OCI-LY3 (cell line): ENCODE data around the gene IL4I1.
"Not testable (repeated sequence)": the region's sequence is repeated elsewhere in the genome, so short reads cannot be mapped to it uniquely, and the experiment has no call there.

Source experiments
- H2AFZ ChIP-seq: fragments of 200-600, 300-600 bp; shearing (Covaris generic); 2 replicates; pipeline ENCODE4 v1.6.0; 2014; ENCODE audit warnings: antibody characterized with exemption, low read depth, low read length
- H3K27ac ChIP-seq: fragments of 200-600, 300-600 bp; sonication (generic); 2 replicates; pipeline ENCODE4 v1.5.1; 2014; ENCODE audit warnings: mild to moderate bottlenecking, low read length, moderate library complexity, mixed read lengths
- H3K27me3 ChIP-seq: fragments of 200-600, 300-600 bp; sonication (generic); 2 replicates; pipeline ENCODE4 v1.6.1; 2014; ENCODE audit warnings: low read depth, low read length, mixed read lengths
- H3K36me3 ChIP-seq: fragments of 200-600, 300-600 bp; sonication (generic); replicated peaks from 2 replicates; pipeline ENCODE3; 2014; ENCODE audit warnings: low read depth, low read length, mixed read lengths
- H3K4me1 ChIP-seq: fragments of 300-600, 200-600 bp; sonication (generic); 2 replicates; pipeline ENCODE4 v1.6.1; 2014; ENCODE audit warnings: low read length, mixed read lengths
- H3K4me2 ChIP-seq: fragments of 200-600, 300-600 bp; sonication (generic); 2 replicates; pipeline ENCODE4 v1.6.1; 2014; ENCODE audit warnings: low read length, mixed read lengths
- H3K4me3 ChIP-seq: fragments of 300-600, 200-600 bp; sonication (generic); 2 replicates; pipeline ENCODE4 v1.5.1; 2014; ENCODE audit warnings: antibody characterized with exemption, mild to moderate bottlenecking, low read length, moderate library complexity
- H3K79me2 ChIP-seq: fragments of 300-600, 200-600 bp; shearing (Covaris generic); 2 replicates; pipeline ENCODE4 v1.6.1; 2014; ENCODE audit warnings: mild to moderate bottlenecking, low read length, mixed read lengths
- H3K9ac ChIP-seq: fragments of 300-600, 200-600 bp; shearing (Covaris generic); 2 replicates; pipeline ENCODE4 v1.6.0; 2014; ENCODE audit warnings: mild to moderate bottlenecking, low read length, moderate library complexity
- H3K9me3 ChIP-seq: fragments of 200-600, 300-600 bp; shearing (Covaris generic); 2 replicates; pipeline ENCODE4 v1.6.1; 2014; ENCODE audit warnings: low read length, mixed read lengths; ENCODE audit not compliant: insufficient read depth
- H4K20me1 ChIP-seq: fragments of 200-600, 300-600 bp; sonication (generic); 2 replicates; pipeline ENCODE4 v1.6.1; 2016; ENCODE audit warnings: low read length, mixed read lengths; ENCODE audit not compliant: insufficient read depth
- CTCF ChIP-seq: fragments of 200-600, 300-600 bp; sonication (generic); IDR thresholded peaks from 2 replicates; pipeline ENCODE4 v1.5.1; 2014; ENCODE audit warnings: antibody characterized with exemption, low read length, low read depth
- EZH2phosphoT487 ChIP-seq: fragments of 200-600 bp; shearing (Covaris generic); IDR thresholded peaks from 2 replicates; pipeline ENCODE4 v1.6.1; 2018; ENCODE audit warnings: antibody characterized with exemption, mixed run types, low read depth

IL4I1 gene

GRCh38 chr19:49896863-49897621 is at the start of gene IL4I1:
IL4I1 (minus strand) TSS chr19:49896887; CDS start chr19:49896160, 727 bp downstream.
- H3K27me3 ChIP-seq = no peaks in the 10 kb centered on the region
- H4K20me1 ChIP-seq = peaks cover 13% of the 10 kb centered on the region
- H3K27ac ChIP-seq = peak within 1 kb of the TSS; percentile 87
- peak within 1 kb of the TSS; percentile 90 for H3K4me3 ChIP-seq
- peaks cover 80% of the 10 kb centered on the region for H3K4me1 ChIP-seq
- no peak for TF ChIP-seq CTCF
- no peak for TF ChIP-seq EZH2phosphoT487
- peaks cover 42% of the 10 kb centered on the region for H3K36me3 ChIP-seq
- peak within 1 kb of the TSS; percentile 99 for H3K9ac ChIP-seq
- H3K4me2 ChIP-seq = peak within 1 kb of the TSS; percentile 100
- H2AFZ ChIP-seq = no peak within 1 kb of the TSS
- no peaks in the 10 kb centered on the region for H3K9me3 ChIP-seq
- peaks cover 44% of the 10 kb centered on the region for H3K79me2 ChIP-seq

DNA sequence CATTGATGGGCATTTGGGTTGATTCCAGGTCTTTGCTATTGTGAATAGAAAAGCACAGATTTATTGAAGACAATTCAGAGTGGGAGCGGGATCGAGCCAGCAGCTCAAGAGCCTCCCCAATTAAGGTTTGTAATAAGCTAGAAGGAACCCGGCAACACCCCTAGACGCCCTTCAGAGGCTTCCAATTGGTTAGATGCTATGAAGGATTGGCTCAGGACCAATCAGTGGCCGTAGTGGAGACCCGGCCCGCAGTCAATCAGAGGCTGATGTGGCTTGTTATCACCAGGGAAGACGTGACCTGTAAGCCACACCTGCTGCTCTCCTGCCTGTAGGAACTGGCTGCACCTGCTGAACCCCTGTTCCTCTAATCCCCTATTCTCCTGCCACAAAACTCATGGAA is 49.7 kb upstream of the IL4I1 start:
- Histone ChIP-seq H3K9ac (no peak overlapping the region), H2AFZ (no peak overlapping the region), H3K36me3 (no peaks in the 10 kb centered on the region), H3K4me3 (no peak overlapping the region), H3K4me2 (no peak overlapping the region), H3K79me2 (no peaks in the 10 kb centered on the region), H3K4me1 (peaks cover 26% of the 10 kb centered on the region), H3K9me3 (no peaks in the 10 kb centered on the region), H4K20me1 (0 out of 2 replicates have a peak, but pooled peaks cover 2% of the 10 kb centered on the region), H3K27ac (no peak overlapping the region), H3K27me3 (peaks cover 49% of the 10 kb centered on the region)
- TF ChIP-seq EZH2phosphoT487 = no peak

DNA sequence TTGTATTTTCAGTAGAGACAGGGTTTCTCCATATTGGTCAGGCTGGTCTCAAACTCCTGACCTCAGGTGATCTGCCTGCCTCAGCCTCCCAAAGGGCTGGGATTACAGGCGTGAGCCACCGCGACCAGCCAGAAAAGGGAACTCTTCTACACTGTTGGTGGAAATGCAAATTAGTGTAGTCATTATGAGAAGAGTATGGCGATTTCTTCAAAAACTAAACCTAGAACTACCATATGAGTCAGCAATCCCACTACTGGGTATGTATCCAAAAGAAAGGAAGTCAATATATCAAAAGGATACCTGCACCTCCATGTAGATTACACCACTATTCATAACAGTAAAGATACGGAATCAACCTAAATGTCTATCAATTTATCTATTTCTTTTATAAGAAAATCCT is 47.9 kb upstream of the IL4I1 start:
- not testable (repeated sequence) for H3K9me3 ChIP-seq, H3K27ac ChIP-seq, H3K4me1 ChIP-seq, H3K36me3 ChIP-seq, H3K4me3 ChIP-seq, H2AFZ ChIP-seq, H4K20me1 ChIP-seq, H3K79me2 ChIP-seq, H3K9ac ChIP-seq
- peaks cover 30% of the 10 kb centered on the region for H3K27me3 ChIP-seq
- H3K4me2 ChIP-seq = peak overlapping the region; percentile 23

GRCh38 chr19:49940482-49940791 is 43.8 kb upstream of the IL4I1 start:
- Histone ChIP-seq H3K27me3 (peaks cover 12% of the 10 kb centered on the region; the same call in 1 of the 2 replicates), H3K4me2 (no peak overlapping the region), H3K27ac (no peak overlapping the region), H4K20me1 (peaks cover 17% of the 10 kb centered on the region), H3K9ac (no peak overlapping the region), H3K9me3 (no peaks in the 10 kb centered on the region), H2AFZ (no peak overlapping the region), H3K4me3 (no peak overlapping the region), H3K4me1 (peaks cover 13% of the 10 kb centered on the region), H3K79me2 (no peaks in the 10 kb centered on the region), H3K36me3 (no peaks in the 10 kb centered on the region)
- TF ChIP-seq EZH2phosphoT487 (no peak), CTCF (no peak)

GRCh38 chr19:49939721-49940481 is 43.2 kb upstream of the IL4I1 start:
- Histone ChIP-seq H3K27me3 (peaks cover 12% of the 10 kb centered on the region; the same call in 1 of the 2 replicates), H3K27ac (no peak overlapping the region), H3K4me2 (no peak overlapping the region), H3K4me3 (no peak overlapping the region), H3K9ac (no peak overlapping the region), H3K9me3 (no peaks in the 10 kb centered on the region), H3K4me1 (peaks cover 8% of the 10 kb centered on the region), H3K36me3 (no peaks in the 10 kb centered on the region), H4K20me1 (peaks cover 18% of the 10 kb centered on the region), H2AFZ (no peak overlapping the region), H3K79me2 (no peaks in the 10 kb centered on the region)
- TF ChIP-seq CTCF (peak; percentile 46), EZH2phosphoT487 (no peak)
